ENCODE data around the gene TLN1.

Gene TLN1

GRCh38 chr9:35732800-35733541 lies 976 bp upstream of the TLN1 start:
- peak; percentile 20; the same call in 2 of the 3 replicates for ATAC-seq (ENCODE audit: low read depth)
- TF ChIP-seq, protein P1, sequence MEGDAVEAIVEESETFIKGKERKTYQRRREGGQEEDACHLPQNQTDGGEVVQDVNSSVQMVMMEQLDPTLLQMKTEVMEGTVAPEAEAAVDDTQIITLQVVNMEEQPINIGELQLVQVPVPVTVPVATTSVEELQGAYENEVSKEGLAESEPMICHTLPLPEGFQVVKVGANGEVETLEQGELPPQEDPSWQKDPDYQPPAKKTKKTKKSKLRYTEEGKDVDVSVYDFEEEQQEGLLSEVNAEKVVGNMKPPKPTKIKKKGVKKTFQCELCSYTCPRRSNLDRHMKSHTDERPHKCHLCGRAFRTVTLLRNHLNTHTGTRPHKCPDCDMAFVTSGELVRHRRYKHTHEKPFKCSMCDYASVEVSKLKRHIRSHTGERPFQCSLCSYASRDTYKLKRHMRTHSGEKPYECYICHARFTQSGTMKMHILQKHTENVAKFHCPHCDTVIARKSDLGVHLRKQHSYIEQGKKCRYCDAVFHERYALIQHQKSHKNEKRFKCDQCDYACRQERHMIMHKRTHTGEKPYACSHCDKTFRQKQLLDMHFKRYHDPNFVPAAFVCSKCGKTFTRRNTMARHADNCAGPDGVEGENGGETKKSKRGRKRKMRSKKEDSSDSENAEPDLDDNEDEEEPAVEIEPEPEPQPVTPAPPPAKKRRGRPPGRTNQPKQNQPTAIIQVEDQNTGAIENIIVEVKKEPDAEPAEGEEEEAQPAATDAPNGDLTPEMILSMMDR (IDR thresholded peaks at IDR 0.05; ENCODE audit: poor library complexity, severe bottlenecking), result peak; percentile 50

DNA sequence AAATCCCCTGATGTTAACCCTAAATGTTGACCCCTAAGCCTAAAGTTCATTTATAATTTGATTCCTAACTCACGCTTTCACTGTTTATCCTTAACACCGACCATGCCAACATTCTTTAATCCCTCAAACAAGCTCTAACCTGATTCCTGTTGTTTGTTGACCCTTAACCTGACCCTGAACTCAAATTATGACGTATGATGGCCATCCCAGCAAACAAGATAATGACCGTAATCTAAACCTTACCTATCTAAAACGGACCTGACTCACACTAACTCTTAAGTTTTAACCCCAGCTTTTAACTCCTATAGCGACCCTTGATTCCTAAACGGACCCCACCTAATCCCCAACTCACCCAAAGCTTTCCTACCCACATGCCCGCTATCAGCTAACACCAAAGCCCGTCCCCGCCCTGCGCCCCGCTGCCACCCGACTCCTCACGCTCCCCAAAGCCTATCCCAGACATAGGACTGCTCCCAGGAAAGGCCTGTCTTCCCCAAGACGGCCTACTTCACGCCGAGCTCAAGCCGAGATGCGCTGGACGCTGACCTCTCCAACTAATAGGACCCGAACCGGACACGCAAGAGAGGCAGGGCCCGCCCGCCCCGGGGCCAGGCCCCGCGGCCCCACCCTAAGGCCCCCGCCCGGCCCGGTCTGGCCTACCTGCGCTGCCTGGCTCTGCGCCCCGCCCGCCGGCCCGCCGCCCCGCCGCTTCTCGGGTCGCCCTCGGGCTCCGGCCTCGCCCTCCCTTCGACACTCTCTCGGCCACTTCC lies 395 bp downstream of the TLN1 start:
- H3K9me3 ChIP-seq (ENCODE audit: severe bottlenecking), result no peaks in the 10 kb centered on the region
- TF ChIP-seq, protein P1 (IDR thresholded peaks at IDR 0.05; ENCODE audit: poor library complexity, severe bottlenecking), result no peak
- DNase-seq (ENCODE audit: low spot score) (no peak), ATAC-seq (ENCODE audit: low read depth) (no peak)
- H3K4me3 ChIP-seq (ENCODE audit: severe bottlenecking), result peak overlapping the region; percentile 63
- H3K4me1 ChIP-seq (ENCODE audit: insufficient read depth, poor library complexity, severe bottlenecking), result peaks cover 40% of the 10 kb centered on the region
- H3K36me3 ChIP-seq (ENCODE audit: low read depth), result peaks cover 52% of the 10 kb centered on the region
- no peaks in the 10 kb centered on the region for H3K27me3 ChIP-seq (ENCODE audit: insufficient read depth, poor library complexity, severe bottlenecking)
- H3K27ac ChIP-seq (ENCODE audit: poor library complexity, severe bottlenecking), result peak overlapping the region; percentile 87

More at GRCh38 chr9:35732800-35733541, 976 bp upstream of the TLN1 start:
- Histone ChIP-seq H3K4me1 (ENCODE audit: insufficient read depth, poor library complexity, severe bottlenecking) (peaks cover 30% of the 10 kb centered on the region), H3K27me3 (ENCODE audit: insufficient read depth, poor library complexity, severe bottlenecking) (no peaks in the 10 kb centered on the region), H3K9me3 (ENCODE audit: severe bottlenecking) (no peaks in the 10 kb centered on the region), H3K4me3 (ENCODE audit: severe bottlenecking) (peak overlapping the region; percentile 63), H3K27ac (ENCODE audit: poor library complexity, severe bottlenecking) (peak overlapping the region; percentile 87), H3K36me3 (ENCODE audit: low read depth) (peaks cover 54% of the 10 kb centered on the region)
- DNase-seq (ENCODE audit: low spot score), result no peak

DNA sequence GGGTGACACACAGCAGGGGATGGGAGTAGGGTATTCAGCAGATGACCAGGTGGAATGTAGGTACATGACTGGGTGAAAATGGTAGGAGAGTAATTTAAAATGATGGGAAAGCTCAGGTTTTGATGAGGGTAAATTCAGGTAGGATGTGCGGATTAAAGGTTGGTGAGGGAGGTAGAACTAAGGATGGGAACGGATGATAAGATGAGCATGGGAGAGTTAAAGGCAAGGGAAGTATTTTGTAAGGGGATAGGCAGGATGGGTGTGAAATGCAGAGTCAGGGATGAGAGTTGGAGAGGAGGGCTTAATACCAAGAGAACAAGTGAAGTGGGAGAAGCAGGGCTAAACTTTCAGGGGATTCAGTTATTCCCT lies 1.5 kb downstream of the TLN1 start:
- DNase-seq (ENCODE audit: low spot score) (no peak), ATAC-seq (ENCODE audit: low read depth) (no peak)
- Histone ChIP-seq H3K9me3 (ENCODE audit: severe bottlenecking) (no peaks in the 10 kb centered on the region), H3K27me3 (ENCODE audit: insufficient read depth, poor library complexity, severe bottlenecking) (no peaks in the 10 kb centered on the region), H3K4me1 (ENCODE audit: insufficient read depth, poor library complexity, severe bottlenecking) (peaks cover 40% of the 10 kb centered on the region), H3K27ac (ENCODE audit: poor library complexity, severe bottlenecking) (peak overlapping the region; percentile 87), H3K36me3 (ENCODE audit: low read depth) (peaks cover 52% of the 10 kb centered on the region), H3K4me3 (ENCODE audit: severe bottlenecking) (peak overlapping the region; percentile 63)
- TF ChIP-seq, protein P1 (IDR thresholded peaks at IDR 0.05; ENCODE audit: poor library complexity, severe bottlenecking), result no peak

- peaks cover 52% of the 10 kb centered on the region for H3K36me3 ChIP-seq (ENCODE audit: low read depth)
- TF ChIP-seq, protein P1 (IDR thresholded peaks at IDR 0.05; ENCODE audit: poor library complexity, severe bottlenecking), result peak; percentile 61
- no peaks in the 10 kb centered on the region for H3K27me3 ChIP-seq (ENCODE audit: insufficient read depth, poor library complexity, severe bottlenecking)
Observed at GRCh38 chr9:35729700-35730485, 2.1 kb downstream of the TLN1 start.

More at GRCh38 chr9:35729700-35730485, 2.1 kb downstream of the TLN1 start:
- Histone ChIP-seq H3K9me3 (ENCODE audit: severe bottlenecking) (no peaks in the 10 kb centered on the region), H3K4me1 (ENCODE audit: insufficient read depth, poor library complexity, severe bottlenecking) (peaks cover 40% of the 10 kb centered on the region), H3K27ac (ENCODE audit: poor library complexity, severe bottlenecking) (peak overlapping the region; percentile 87), H3K4me3 (ENCODE audit: severe bottlenecking) (peak overlapping the region; percentile 8)
- DNase-seq (ENCODE audit: low spot score) (no peak), ATAC-seq (ENCODE audit: low read depth) (peak; percentile 32)

Data from RWPE2 (cell line).